HL-60 (cell line): ENCODE results near the gene CYS1.

Experiments used
- DNase-seq, 2 experiments: peaks; one replicate each; pipeline ENCODE4 v3.0.0-alpha.2; 2010 to 2020; ENCODE audit warnings: low read depth in 1 of 2, low spot score in 1 of 2
- H3K27ac ChIP-seq: fragments of 250-450 bp; sonication (Bioruptor Pico); replicated peaks from 2 replicates; pipeline ENCODE4 v1.5.1; 2020; ENCODE audit warnings: mild to moderate bottlenecking, moderate library complexity
- H3K27me3 ChIP-seq: fragments of 250-450 bp; sonication (Bioruptor Pico); 2 replicates; pipeline ENCODE4 v1.5.1; 2021; ENCODE audit warnings: mild to moderate bottlenecking, moderate library complexity; ENCODE audit not compliant: insufficient read depth, poor library complexity, severe bottlenecking
- H3K4me3 ChIP-seq: replicated peaks from 2 replicates; pipeline ENCODE4 v1.5.1; 2011; ENCODE audit warnings: mild to moderate bottlenecking, control low read depth, low read length; ENCODE audit not compliant: insufficient read depth
- CTCF ChIP-seq: IDR thresholded peaks from one replicate; pipeline ENCODE4 v1.5.1; 2011; ENCODE audit warnings: low read length, control low read depth, inconsistent platforms; ENCODE audit not compliant: insufficient read depth
- GABPA ChIP-seq: IDR thresholded peaks from 2 replicates; pipeline ENCODE4 v1.6.1; 2012; ENCODE audit warnings: low read depth
- POLR2AphosphoS5 ChIP-seq: IDR thresholded peaks from 2 replicates; pipeline ENCODE4 v1.6.1; 2012; ENCODE audit warnings: low read depth
- REST ChIP-seq: IDR thresholded peaks from 2 replicates; pipeline ENCODE4 v1.6.1; 2012; ENCODE audit warnings: low read depth; ENCODE audit not compliant: insufficient replicate concordance
- SPI1 ChIP-seq: IDR thresholded peaks from 2 replicates; pipeline ENCODE4 v1.6.1; 2012; ENCODE audit warnings: low read depth, mild to moderate bottlenecking, borderline replicate concordance
- long read RNA-seq: library from polyadenylated mRNA; unstranded; transcript quantifications from one replicate; pipeline ENCODE4 v2.0.0, GENCODE V29; 2020

The CYS1 gene
- long read RNA-seq = 0 reads

- Histone ChIP-seq H3K27me3 (peaks cover 53% of the 10 kb centered on the region), H3K4me3 (peak within 1 kb of the TSS; percentile 30), H3K27ac (no peak within 1 kb of the TSS)
- DNase-seq = no peak
- TF ChIP-seq REST (no peak), CTCF (no peak), POLR2AphosphoS5 (no peak), SPI1 (no peak), GABPA (no peak)
These were observed at the start of gene CYS1 for GRCh38 chr2:10079870-10080535. CYS1 (minus strand) TSS chr2:10080411; CDS start chr2:10080223, 188 bp downstream.

- Histone ChIP-seq H3K27me3 (no peaks in the 10 kb centered on the region), H3K4me3 (no peak overlapping the region), H3K27ac (no peak overlapping the region)
- no peak for TF ChIP-seq SPI1
- no peak for TF ChIP-seq REST
- TF ChIP-seq GABPA = no peak
- TF ChIP-seq CTCF = no peak
- no peak for TF ChIP-seq POLR2AphosphoS5
- DNase-seq = no peak
These were observed 49.3 kb upstream of the CYS1 start for GRCh38 chr2:10129490-10129889.

- DNase-seq = no peak
- H3K27me3 ChIP-seq = no peaks in the 10 kb centered on the region
- no peak overlapping the region for H3K4me3 ChIP-seq
- H3K27ac ChIP-seq = no peak overlapping the region
- TF ChIP-seq CTCF = no peak
- no peak for TF ChIP-seq SPI1
- TF ChIP-seq REST = no peak
- no peak for TF ChIP-seq GABPA
- peak; percentile 52 for TF ChIP-seq POLR2AphosphoS5
These were observed 48.2 kb upstream of the CYS1 start for GRCh38 chr2:10128420-10128819.
